Astrocyte (in vitro differentiated cells and primary cell): ENCODE results near the gene APBA2.

Experiments
- EZH2 ChIP-seq: IDR thresholded peaks from 2 replicates; pipeline ENCODE4 v1.6.1; 2012; ENCODE audit warnings: mild to moderate bottlenecking, low read length, inconsistent platforms; ENCODE audit not compliant: insufficient read depth
- TF ChIP-seq, protein P1 (sequence below): IDR thresholded peaks from 2 replicates; pipeline ENCODE4 v1.5.1; 2011; ENCODE audit warnings: low read depth, mild to moderate bottlenecking, inconsistent platforms, low read length, moderate library complexity; ENCODE audit not compliant: insufficient read depth

- TF ChIP-seq, protein P1, sequence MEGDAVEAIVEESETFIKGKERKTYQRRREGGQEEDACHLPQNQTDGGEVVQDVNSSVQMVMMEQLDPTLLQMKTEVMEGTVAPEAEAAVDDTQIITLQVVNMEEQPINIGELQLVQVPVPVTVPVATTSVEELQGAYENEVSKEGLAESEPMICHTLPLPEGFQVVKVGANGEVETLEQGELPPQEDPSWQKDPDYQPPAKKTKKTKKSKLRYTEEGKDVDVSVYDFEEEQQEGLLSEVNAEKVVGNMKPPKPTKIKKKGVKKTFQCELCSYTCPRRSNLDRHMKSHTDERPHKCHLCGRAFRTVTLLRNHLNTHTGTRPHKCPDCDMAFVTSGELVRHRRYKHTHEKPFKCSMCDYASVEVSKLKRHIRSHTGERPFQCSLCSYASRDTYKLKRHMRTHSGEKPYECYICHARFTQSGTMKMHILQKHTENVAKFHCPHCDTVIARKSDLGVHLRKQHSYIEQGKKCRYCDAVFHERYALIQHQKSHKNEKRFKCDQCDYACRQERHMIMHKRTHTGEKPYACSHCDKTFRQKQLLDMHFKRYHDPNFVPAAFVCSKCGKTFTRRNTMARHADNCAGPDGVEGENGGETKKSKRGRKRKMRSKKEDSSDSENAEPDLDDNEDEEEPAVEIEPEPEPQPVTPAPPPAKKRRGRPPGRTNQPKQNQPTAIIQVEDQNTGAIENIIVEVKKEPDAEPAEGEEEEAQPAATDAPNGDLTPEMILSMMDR, result no peak
- no peak for TF ChIP-seq EZH2
Measured at GRCh38 chr15:28934645-28935044, 48.9 kb downstream of the APBA2 start.
